NCI-H345 treated with DMSO at 0.1 percent for 48 hours (cell line): ENCODE data around the gene CIB4.

ENCODE experiments used
- DNase-seq: peaks from one replicate; lab custom pipeline; 2025; ENCODE audit not compliant: unreplicated experiment; lab: John Stamatoyannopoulos, UW

CIB4 gene

DNA sequence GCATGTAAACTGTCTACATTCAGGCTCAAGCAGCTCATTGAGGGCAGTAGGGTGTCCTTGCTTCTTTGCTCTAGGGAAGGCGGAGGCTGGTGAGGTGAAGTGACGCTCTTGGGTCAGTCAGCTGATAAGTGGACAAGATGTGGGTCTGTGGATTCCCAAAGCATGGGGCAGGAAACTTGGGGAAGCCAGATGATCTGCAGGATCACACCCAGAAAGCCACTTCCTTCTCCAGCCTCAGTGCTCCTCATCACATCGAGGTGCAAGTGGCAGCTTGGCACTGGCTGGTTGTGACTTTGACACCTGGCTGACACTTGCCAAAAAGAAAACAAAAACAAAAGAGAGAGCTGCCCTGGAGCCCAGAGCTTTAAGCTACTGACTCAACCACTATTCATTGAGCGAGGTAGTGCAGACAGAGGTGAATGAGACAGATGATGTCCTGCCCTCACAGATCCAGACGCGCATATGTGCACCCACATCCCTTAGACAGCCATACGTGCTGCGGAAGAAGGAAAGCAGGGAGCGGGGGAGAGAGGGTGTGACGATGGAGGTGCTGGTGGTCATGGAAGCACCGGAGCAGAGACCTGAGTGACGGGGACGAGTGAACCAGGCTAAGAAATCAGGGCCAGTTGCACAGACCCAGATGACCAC lies 3.1 kb upstream of the CIB4 start:
- no peak for DNase-seq

GRCh38 chr2:26642429-26642828 lies 1.3 kb upstream of the CIB4 start:
- no peak for DNase-seq

- DNase-seq: no peak
Measured at GRCh38 chr2:26640331-26640745, 828 bp downstream of the CIB4 start.

GRCh38 chr2:26639685-26640243 lies 1.4 kb downstream of the CIB4 start:
- DNase-seq: no peak

GRCh38 chr2:26637811-26638310 lies 3.3 kb downstream of the CIB4 start:
- DNase-seq: no peak

DNA sequence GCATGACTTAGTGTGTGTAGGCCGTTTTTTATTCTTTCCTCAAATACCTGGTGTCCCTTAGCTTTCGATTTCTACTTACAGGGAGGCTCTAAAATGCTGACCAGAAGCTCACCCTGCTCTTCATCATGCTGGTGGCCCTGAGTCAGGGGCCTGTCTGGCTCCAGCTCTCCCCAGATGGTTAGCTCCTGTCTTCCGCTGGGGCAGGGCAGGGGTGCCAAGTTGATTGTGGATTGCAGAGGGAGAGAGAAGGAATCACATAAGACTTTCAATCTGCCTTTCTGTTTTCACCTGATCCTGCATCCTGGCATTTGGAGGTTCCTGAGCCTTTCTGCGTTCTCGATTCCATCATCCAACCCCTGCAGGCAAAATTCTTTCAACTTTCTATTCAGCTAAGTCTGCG lies 4.2 kb downstream of the CIB4 start:
- DNase-seq: no peak

GRCh38 chr2:26635401-26635800 lies 5.8 kb downstream of the CIB4 start:
- DNase-seq: no peak

GRCh38 chr2:26634636-26635230 lies 6.4 kb downstream of the CIB4 start:
- no peak for DNase-seq

DNA sequence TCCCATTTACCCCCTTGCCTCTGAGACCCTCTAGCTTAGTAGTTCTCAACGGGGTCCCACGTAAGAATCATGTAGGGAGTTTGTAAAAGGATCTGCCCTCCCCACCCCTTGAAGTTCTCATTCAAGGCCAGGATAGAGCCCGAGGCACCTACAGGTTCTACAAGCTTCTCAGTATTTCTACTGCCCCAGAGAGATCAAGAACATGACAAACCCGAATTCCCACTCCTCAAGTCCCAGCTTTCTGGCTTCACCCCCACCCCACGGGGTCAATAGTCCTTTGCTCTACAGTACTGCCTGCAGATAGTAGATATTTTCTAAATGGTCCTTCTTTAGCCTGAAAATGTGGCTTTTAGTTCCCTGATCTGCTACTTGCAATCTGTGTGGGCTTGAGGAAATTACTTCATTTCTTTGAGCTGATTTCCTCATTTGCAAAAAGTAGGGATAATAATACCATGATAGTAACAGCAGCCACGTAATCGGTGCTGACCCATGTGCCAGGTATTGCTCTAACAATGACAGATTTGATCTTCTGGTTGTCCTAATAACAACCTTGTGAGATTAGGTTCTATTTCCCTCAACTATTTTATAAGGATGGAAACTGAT lies 7.1 kb downstream of the CIB4 start:
- DNase-seq: no peak

GRCh38 chr2:26633351-26633945 lies 7.7 kb downstream of the CIB4 start:
- DNase-seq: no peak

- DNase-seq: no peak
Measured at GRCh38 chr2:26632624-26633185, 8.5 kb downstream of the CIB4 start.

DNA sequence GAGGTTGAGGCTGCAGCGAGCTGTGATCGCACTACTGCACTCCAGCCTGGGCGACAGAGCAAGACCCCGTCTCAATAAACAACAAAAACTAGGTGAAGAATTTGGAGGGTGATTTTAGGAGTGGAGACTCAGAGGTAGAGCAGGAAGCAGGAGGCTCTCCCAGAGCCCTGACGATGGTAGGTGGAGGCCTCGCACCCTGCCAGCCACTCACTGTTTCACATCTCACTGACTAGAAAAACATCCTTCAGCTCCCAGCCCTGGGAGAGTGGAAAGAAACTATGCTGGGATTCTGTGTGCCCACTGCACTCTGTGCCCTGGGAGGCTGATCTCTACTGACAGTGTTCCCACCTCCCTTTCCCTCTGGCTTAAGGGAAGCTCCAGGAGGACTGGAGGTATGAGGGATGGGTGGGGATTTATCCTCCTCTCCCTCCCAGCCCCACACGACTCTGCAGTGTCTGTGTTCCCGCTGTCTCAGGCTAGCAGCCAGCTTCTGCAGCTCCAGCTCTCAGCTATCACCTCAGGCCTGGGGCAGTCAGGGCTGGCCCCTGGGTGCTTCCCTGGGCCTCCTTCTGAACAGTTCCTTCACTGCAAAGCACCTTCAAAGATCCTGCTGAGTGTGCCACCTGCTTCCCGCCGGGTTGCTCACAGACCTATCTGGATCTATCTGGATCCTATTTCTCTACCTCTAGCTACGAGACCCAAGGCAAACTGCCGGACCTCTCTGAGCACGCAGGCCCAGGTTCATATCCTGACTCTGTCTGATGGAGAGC lies 9.6 kb downstream of the CIB4 start:
- no peak for DNase-seq

DNA sequence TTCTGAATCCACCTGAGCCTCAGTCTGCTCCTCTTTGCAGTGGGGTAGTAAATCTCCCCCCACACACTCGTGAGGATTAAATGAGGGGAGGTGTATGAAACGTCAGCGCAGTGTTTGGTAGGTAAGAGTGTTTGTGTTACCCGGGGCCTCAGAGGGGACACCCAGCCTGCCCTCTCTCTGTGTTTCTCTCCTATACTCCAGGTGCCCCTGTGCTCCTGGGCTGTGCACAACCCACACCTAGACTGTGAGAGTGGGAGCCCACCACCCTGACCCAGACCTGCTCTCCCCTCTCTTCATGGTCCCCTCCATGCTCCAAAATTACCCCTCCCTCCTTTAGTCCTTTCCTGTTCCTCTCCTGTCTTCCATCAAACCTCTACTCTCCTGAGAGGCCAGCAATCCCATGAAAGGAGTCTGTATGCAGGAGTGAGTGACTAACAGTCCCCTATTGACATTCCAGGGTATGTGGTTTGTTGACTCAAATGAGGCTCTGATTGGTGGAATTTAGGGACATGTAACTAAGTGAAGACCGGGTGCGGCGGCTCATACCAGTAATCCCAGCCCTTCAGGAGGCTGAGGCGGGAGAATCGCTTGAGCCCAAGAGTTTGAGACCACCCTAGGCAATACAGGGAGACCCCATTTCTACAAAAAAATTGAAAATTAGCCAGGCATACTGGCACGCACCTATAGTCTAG lies 10.4 kb downstream of the CIB4 start:
- DNase-seq: no peak

DNA sequence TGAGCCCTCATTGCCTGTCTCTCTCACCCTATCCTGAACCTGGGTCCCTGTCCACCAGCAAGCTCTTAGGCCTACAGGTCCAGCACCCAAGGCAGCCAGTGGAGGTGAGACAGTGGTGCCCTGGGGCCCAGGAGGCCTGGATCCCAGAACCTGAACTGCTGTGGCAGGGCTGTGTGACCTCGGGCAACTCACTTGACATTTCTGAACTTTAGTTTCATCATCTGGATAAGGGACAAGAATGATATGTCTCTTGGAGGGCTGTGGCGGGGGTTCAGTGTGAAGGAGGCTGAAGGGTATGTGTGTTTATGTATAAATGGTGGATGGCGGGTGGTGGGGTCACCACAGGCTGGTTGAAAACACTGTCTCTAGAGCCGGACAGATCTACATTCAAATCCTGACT lies 10.9 kb downstream of the CIB4 start:
- DNase-seq: no peak

- DNase-seq: no peak
Measured at GRCh38 chr2:26629751-26630150, 11.4 kb downstream of the CIB4 start.

- DNase-seq: no peak
Measured at GRCh38 chr2:26629346-26629630, 11.9 kb downstream of the CIB4 start.

GRCh38 chr2:26628561-26629345 lies 12.4 kb downstream of the CIB4 start:
- DNase-seq: no peak

DNA sequence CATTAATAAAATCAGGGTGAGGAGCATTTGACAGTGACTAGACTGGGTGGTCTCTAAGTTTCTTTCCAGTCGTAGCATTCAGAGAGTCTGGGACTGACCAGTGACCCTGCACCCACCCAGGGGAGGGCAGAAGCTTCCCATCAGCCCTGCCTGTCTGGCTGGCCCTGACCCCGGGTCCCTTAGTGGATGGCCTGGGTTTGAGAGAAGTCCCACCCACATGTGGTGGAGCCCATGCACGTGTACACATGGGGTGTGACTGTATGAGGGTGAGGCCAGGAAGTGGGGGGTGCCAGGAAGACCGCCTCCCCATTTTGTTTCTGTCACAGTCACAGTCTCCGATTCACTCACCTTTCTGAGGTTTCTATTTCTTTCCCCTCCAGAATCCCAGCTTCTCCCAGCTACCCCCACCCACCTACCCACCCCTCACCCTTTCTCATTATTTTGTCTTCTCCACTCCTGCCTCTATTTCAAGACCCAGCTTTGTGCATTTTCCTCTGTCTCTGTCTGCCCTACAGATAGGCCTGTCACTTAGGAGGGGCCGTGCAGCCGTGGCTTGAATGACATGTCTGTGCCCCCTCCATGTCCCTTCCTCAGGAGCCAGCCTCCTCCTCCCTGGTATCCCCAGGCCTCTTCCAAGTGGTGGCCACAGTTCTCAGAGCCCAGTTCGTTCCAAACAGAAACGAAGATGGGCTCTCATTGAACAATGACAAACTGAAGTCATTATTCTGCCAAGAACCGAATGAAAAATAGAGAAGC lies 13.6 kb downstream of the CIB4 start:
- DNase-seq: no peak

GRCh38 chr2:26626606-26627005 lies 14.6 kb downstream of the CIB4 start:
- DNase-seq: no peak
